NT2/D1 (cell line): ENCODE measurements around the gene ESRRB.

ENCODE experiments used
- SUZ12 ChIP-seq: IDR thresholded peaks from 2 replicates; pipeline ENCODE4 v1.6.1; 2011; ENCODE audit not compliant: insufficient read length, insufficient read depth; ENCODE audit errors: extremely low read depth
- YY1 ChIP-seq: IDR thresholded peaks from 2 replicates; pipeline ENCODE4 v1.6.1; 2011; ENCODE audit not compliant: insufficient read length, insufficient read depth
- ZNF274 ChIP-seq: IDR thresholded peaks from 2 replicates; pipeline ENCODE4 v1.6.1; 2011; ENCODE audit warnings: mild to moderate bottlenecking, low read depth, low read length

DNA sequence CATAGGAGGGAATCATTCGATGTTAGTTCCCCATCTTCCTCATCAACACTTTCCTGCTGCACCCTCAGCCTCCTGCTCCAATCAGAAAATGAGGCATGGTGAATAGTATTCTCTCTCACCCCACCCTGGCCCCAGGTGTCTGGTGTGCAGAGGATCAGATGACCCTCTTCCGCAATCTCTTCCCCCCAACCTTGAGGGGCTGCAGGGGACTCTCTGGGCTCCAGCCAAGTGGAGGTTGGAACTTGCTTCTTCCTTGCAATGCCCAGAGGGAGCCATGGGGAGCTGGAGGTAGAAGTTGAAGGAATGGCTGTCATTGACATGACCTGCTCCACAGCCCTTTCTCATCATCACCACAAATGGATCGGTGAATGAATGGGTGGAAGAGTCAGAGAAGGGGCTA lies 20.2 kb upstream of the ESRRB start:
- no peak for TF ChIP-seq YY1
- TF ChIP-seq ZNF274: no peak
- TF ChIP-seq SUZ12: no peak
